Measurements from ENCODE around the gene PI4KB. TPM values are rescaled to one million over a fixed set of nuclear protein-coding genes. Genes with fewer than 3 reads are reported as not detected.

PI4KB gene
- total RNA-seq, 1 experiment from 2014 or later, result 45.1 TPM

- TF ChIP-seq, protein P1, sequence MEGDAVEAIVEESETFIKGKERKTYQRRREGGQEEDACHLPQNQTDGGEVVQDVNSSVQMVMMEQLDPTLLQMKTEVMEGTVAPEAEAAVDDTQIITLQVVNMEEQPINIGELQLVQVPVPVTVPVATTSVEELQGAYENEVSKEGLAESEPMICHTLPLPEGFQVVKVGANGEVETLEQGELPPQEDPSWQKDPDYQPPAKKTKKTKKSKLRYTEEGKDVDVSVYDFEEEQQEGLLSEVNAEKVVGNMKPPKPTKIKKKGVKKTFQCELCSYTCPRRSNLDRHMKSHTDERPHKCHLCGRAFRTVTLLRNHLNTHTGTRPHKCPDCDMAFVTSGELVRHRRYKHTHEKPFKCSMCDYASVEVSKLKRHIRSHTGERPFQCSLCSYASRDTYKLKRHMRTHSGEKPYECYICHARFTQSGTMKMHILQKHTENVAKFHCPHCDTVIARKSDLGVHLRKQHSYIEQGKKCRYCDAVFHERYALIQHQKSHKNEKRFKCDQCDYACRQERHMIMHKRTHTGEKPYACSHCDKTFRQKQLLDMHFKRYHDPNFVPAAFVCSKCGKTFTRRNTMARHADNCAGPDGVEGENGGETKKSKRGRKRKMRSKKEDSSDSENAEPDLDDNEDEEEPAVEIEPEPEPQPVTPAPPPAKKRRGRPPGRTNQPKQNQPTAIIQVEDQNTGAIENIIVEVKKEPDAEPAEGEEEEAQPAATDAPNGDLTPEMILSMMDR (IDR thresholded peaks at IDR 0.05 in 2 of 3, conservative IDR thresholded peaks at IDR 0.05 in 1 of 3; ENCODE audit: borderline replicate concordance in 1 of 3, insufficient read depth in 1 of 3, low read depth in 2 of 3, low read length in 2 of 3), result no peak
- TF ChIP-seq CBX3 (IDR thresholded peaks at IDR 0.05; ENCODE audit: low read depth), result peak; percentile 95
- TF ChIP-seq, protein P2, sequence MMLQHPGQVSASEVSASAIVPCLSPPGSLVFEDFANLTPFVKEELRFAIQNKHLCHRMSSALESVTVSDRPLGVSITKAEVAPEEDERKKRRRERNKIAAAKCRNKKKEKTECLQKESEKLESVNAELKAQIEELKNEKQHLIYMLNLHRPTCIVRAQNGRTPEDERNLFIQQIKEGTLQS (IDR thresholded peaks at IDR 0.05), result peak; percentile 96
- TF ChIP-seq POLR2A (IDR thresholded peaks at IDR 0.05; ENCODE audit: borderline replicate concordance, extremely low read depth, insufficient read depth, insufficient read length), result no peak
Observed at GRCh38 chr1:151311589-151312331, 15.5 kb downstream of the PI4KB start (continued).

DNA sequence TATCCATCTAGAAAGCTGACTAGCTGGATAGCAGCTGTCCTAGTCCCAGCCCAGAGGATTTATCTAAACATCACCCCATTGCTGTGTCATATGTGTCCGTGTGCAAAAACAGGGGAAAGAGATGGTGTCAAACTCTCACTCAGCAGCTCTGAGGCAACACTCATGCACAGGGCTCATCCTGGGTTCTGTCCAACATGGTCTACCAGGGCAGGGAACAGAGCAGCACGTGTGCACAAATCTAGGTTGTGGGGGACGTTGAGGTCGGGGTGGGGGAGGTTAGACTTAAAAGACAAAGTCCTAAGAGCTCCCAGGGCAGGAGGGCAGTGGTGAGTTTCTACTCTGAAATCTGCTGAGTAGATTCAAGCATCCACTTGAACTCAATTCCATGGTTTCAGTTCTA is 16.2 kb downstream of the PI4KB start:
- Histone ChIP-seq H3K36me3 (ENCODE audit: control insufficient read depth in 1 of 2, insufficient read depth in 2 of 2, low read length in 2 of 2) (peaks cover 8 to 20% of the 10 kb centered on the region in 2 experiments), H3K4me2 (ENCODE audit: low read length) (peak overlapping the region; percentile 53), H3K79me2 (ENCODE audit: insufficient read depth, low read length) (peaks cover 3% of the 10 kb centered on the region; the same call in 1 of the 2 replicates), H3K27me3 (ENCODE audit: insufficient read depth, low read length) (no peaks in the 10 kb centered on the region), H3K9me2 (ENCODE audit: insufficient read depth) (no peaks in the 10 kb centered on the region), H3K27ac (ENCODE audit: low read depth, low read length) (no peak overlapping the region), H4K20me1 (ENCODE audit: insufficient read depth) (no peaks in the 10 kb centered on the region), H2AFZ (ENCODE audit: low read depth, low read length, poor library complexity, severe bottlenecking) (no peak overlapping the region), H3K9ac (ENCODE audit: low read length) (no peak overlapping the region), H3K9me3 (ENCODE audit: control insufficient read depth in 1 of 2, insufficient read depth in 1 of 2, low read depth in 1 of 2, low read length in 2 of 2) (no peaks in the 10 kb centered on the region), H3K4me1 (ENCODE audit: control insufficient read depth in 1 of 2, insufficient read depth in 2 of 2, low read length in 2 of 2) (peaks cover 16 to 34% of the 10 kb centered on the region in 2 experiments), H3K4me3 (replicated peaks in 1 of 2; ENCODE audit: low read depth in 1 of 2, low read length in 2 of 2) (no peak overlapping the region)
- no peak for ATAC-seq
- BruUV-seq (replicated peaks), result no TSS peak
- ChIA-PET RAD21 (ENCODE audit: low non-redundant PET in 1 of 2, low total read pairs in 2 of 2, uncharacterized antibody in 2 of 2, unreplicated experiment in 2 of 2) (interaction anchor here in 1 of 2 experiments (1.8 kb wide), 1 partner anchor 29 kb away, joined by 4 read pairs; no protein-coding TSS in a partner anchor), CTCF (interaction anchor here (1.1 to 4.8 kb wide), 5 partner anchors 11 to 525 kb away, joined by 3 to 33 read pairs (median 7); no protein-coding TSS in a partner anchor), POLR2A (interaction anchor here (0.9 to 3.0 kb wide), 5 partner anchors 10 to 212 kb away, joined by 3 to 18 read pairs (median 6); partner anchors contain the start of genes PI4KB and ZNF687)
- no peak for DNase-seq (ENCODE audit: low read depth, low spot score)
- intact Hi-C loops (cut with micrococcal nuclease), result loop anchor here (1.0 to 2.0 kb wide), 2 partner anchors 36 to 114 kb away; partner anchors contain the start of gene RFX5
- TF ChIP-seq ELF1 (IDR thresholded peaks at IDR 0.05; ENCODE audit: borderline replicate concordance, low read depth) (no peak), CBX3 (IDR thresholded peaks at IDR 0.05; ENCODE audit: low read depth) (no peak), POLR2A (IDR thresholded peaks at IDR 0.05; ENCODE audit: borderline replicate concordance, extremely low read depth, insufficient read depth, insufficient read length) (no peak), RAD21 (IDR thresholded peaks at IDR 0.05; ENCODE audit: low read depth) (no peak), ZBTB33 (IDR thresholded peaks at IDR 0.05; ENCODE audit: extremely low read depth, insufficient replicate concordance, low read length) (no peak), FOSL1 (IDR thresholded peaks at IDR 0.05; ENCODE audit: low read depth) (no peak), YY1 (IDR thresholded peaks at IDR 0.05; ENCODE audit: extremely low read depth, insufficient replicate concordance, low read depth, low read length) (no peak), EZH2 (IDR thresholded peaks at IDR 0.05) (no peak), ZNF274 (IDR thresholded peaks at IDR 0.05; ENCODE audit: low read depth, low read length) (no peak), EGR1 (IDR thresholded peaks at IDR 0.05; ENCODE audit: low read depth) (no peak), SP1 (IDR thresholded peaks at IDR 0.05; ENCODE audit: low read depth) (no peak), SIN3A (IDR thresholded peaks at IDR 0.05; ENCODE audit: low read depth) (no peak), POLR2AphosphoS5 (IDR thresholded peaks at IDR 0.05; ENCODE audit: low read depth, low read length) (no peak)
- TF ChIP-seq, protein P3, sequence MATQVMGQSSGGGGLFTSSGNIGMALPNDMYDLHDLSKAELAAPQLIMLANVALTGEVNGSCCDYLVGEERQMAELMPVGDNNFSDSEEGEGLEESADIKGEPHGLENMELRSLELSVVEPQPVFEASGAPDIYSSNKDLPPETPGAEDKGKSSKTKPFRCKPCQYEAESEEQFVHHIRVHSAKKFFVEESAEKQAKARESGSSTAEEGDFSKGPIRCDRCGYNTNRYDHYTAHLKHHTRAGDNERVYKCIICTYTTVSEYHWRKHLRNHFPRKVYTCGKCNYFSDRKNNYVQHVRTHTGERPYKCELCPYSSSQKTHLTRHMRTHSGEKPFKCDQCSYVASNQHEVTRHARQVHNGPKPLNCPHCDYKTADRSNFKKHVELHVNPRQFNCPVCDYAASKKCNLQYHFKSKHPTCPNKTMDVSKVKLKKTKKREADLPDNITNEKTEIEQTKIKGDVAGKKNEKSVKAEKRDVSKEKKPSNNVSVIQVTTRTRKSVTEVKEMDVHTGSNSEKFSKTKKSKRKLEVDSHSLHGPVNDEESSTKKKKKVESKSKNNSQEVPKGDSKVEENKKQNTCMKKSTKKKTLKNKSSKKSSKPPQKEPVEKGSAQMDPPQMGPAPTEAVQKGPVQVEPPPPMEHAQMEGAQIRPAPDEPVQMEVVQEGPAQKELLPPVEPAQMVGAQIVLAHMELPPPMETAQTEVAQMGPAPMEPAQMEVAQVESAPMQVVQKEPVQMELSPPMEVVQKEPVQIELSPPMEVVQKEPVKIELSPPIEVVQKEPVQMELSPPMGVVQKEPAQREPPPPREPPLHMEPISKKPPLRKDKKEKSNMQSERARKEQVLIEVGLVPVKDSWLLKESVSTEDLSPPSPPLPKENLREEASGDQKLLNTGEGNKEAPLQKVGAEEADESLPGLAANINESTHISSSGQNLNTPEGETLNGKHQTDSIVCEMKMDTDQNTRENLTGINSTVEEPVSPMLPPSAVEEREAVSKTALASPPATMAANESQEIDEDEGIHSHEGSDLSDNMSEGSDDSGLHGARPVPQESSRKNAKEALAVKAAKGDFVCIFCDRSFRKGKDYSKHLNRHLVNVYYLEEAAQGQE (IDR thresholded peaks at IDR 0.05; ENCODE audit: low read depth), result no peak

Data from HCT116 (cell line).